K562 (cell line): Measurements from ENCODE around the gene IL10. TPM values are rescaled to one million over a fixed set of nuclear protein-coding genes. Genes with fewer than 3 reads are reported as not detected.

Experiments used
- ESRRA ChIP-seq: fragments of 450-650 bp; IDR thresholded peaks from 2 replicates; pipeline ENCODE4 v1.6.1; 2014; ENCODE audit warnings: low read depth, mild to moderate bottlenecking, moderate library complexity, borderline replicate concordance
- HDAC6 ChIP-seq: IDR thresholded peaks from 2 replicates; pipeline ENCODE4 v1.6.1; 2012; ENCODE audit warnings: low read depth, mild to moderate bottlenecking, control low read depth, inconsistent platforms, low read length, moderate library complexity
- JUNB ChIP-seq: fragments of 450-650 bp; formaldehyde crosslinking; conservative IDR thresholded peaks from 2 replicates; pipeline ENCODE4 v1.4.0; 2020; ENCODE audit warnings: mild to moderate bottlenecking
- KDM1A ChIP-seq, 2 experiments: fragments of 450-650 bp; IDR thresholded peaks; 2 replicates each; pipeline ENCODE4 v1.6.1; 2016; ENCODE audit warnings: mild to moderate bottlenecking in 2 of 2
- PHB2 ChIP-seq: fragments of 450-650 bp; IDR thresholded peaks from 2 replicates; pipeline ENCODE4 v1.6.1; 2017; ENCODE audit warnings: low read depth
- POLR3G ChIP-seq: IDR thresholded peaks from 2 replicates; pipeline ENCODE4 v1.6.1; 2011; ENCODE audit not compliant: insufficient read length, insufficient replicate concordance; ENCODE audit errors: extremely low read depth
- PTTG1 ChIP-seq: fragments of 450-650 bp; IDR thresholded peaks from 2 replicates; pipeline ENCODE4 v1.6.1; 2016; ENCODE audit warnings: low read depth, mild to moderate bottlenecking, missing genetic modification characterization, missing compliant biosample characterization
- RFX5 ChIP-seq: IDR thresholded peaks from 2 replicates; pipeline ENCODE4 v1.6.1; 2011; ENCODE audit warnings: low read depth, mild to moderate bottlenecking, improper control_type of control experiment, low read length
- TCF7L2 ChIP-seq: fragments of 150-350 bp; IDR thresholded peaks from 2 replicates; pipeline ENCODE4 v1.6.1; 2016; ENCODE audit warnings: low read depth, mild to moderate bottlenecking, low read length, moderate library complexity
- YY1 ChIP-seq, 3 experiments: IDR thresholded peaks; 2 replicates each; pipeline ENCODE4 v1.6.1; 2011; ENCODE audit warnings: low read length in 2 of 3, mild to moderate bottlenecking in 2 of 3, moderate library complexity in 2 of 3, borderline replicate concordance in 1 of 3, control low read depth in 1 of 3, low read depth in 1 of 3; ENCODE audit not compliant: insufficient read depth in 3 of 3, insufficient replicate concordance in 2 of 3, control insufficient read depth in 1 of 3, insufficient read length in 1 of 3; ENCODE audit errors: extremely low read depth in 1 of 3
- ZNF175 ChIP-seq: fragments of 200-800 bp; sonication (Bioruptor generic); IDR thresholded peaks from 2 replicates; pipeline ENCODE4 v1.6.1; 2016; ENCODE audit warnings: low read depth, mild to moderate bottlenecking, missing genetic modification characterization, missing compliant biosample characterization
- ZNF75A ChIP-seq: fragments of 450-650 bp; formaldehyde crosslinking; IDR thresholded peaks from 2 replicates; pipeline ENCODE4 v1.4.0; 2020; ENCODE audit warnings: mild to moderate bottlenecking
- polyA plus RNA-seq, 8 experiments: library from polyadenylated mRNA; depleted of rRNA in 4 of 8; stranded (reverse) in 5 of 8; unstranded in 3 of 8; fragments of >200 nt; fragmentation: Nextera tagmentation in 2 of 8; fragmentation: Illumina TruSeq in 1 of 8; extraction: Ambion mirVana in 2 of 8; extraction: Trizol in 1 of 8; gene quantifications; 2 replicates each; pipeline versions ENCODE4 v1.2.1 to v1.2.3, GENCODE V29; 2011 to 2014; ENCODE audit warnings: inconsistent platforms in 1 of 8, missing spikeins in 1 of 8
- total RNA-seq, 7 experiments: library from RNA; depleted of rRNA in 6 of 7; stranded (reverse); fragments of >200 nt in 6 of 7; fragmentation: Illumina TruSeq in 2 of 7; extraction: Trizol in 2 of 7; gene quantifications; 2 replicates each; pipeline versions ENCODE4 v1.2.1 to v1.2.3, GENCODE V29; 2011 to 2021; ENCODE audit warnings: low replicate concordance in 1 of 7
- TF ChIP-seq, protein P1 (sequence below): IDR thresholded peaks from 2 replicates; pipeline ENCODE4 v1.6.1; 2014; ENCODE audit warnings: antibody characterized with exemption
- TF ChIP-seq, protein P2 (sequence below): IDR thresholded peaks from 2 replicates; pipeline ENCODE4 v1.6.1; 2016; ENCODE audit warnings: missing genetic modification characterization, missing compliant biosample characterization
- TF ChIP-seq, protein P3 (sequence below): fragments of 450-650 bp; IDR thresholded peaks from 2 replicates; pipeline ENCODE4 v1.6.1; 2016; ENCODE audit warnings: borderline replicate concordance
- TF ChIP-seq, protein P4 (sequence below): fragments of 250-450 bp; sonication (Bioruptor Pico); IDR thresholded peaks from 2 replicates; pipeline ENCODE4 v1.9.0; 2021; ENCODE audit warnings: mild to moderate bottlenecking
- TF ChIP-seq, protein P5 (sequence below): fragments of 250-450 bp; sonication (Bioruptor Pico); IDR thresholded peaks from 2 replicates; pipeline ENCODE4 v1.5.1; 2021; ENCODE audit warnings: mild to moderate bottlenecking
- TF ChIP-seq, protein P6 (sequence below): fragments of 450-650 bp; IDR thresholded peaks from 2 replicates; pipeline ENCODE4 v1.6.1; 2016

The IL10 gene
- total and polyA plus RNA-seq, 9 of the 15 experiments (the other 6 are each of a cell fraction or from before 2014, with no cell fraction given) = 0.29 TPM; not detected in 8

DNA sequence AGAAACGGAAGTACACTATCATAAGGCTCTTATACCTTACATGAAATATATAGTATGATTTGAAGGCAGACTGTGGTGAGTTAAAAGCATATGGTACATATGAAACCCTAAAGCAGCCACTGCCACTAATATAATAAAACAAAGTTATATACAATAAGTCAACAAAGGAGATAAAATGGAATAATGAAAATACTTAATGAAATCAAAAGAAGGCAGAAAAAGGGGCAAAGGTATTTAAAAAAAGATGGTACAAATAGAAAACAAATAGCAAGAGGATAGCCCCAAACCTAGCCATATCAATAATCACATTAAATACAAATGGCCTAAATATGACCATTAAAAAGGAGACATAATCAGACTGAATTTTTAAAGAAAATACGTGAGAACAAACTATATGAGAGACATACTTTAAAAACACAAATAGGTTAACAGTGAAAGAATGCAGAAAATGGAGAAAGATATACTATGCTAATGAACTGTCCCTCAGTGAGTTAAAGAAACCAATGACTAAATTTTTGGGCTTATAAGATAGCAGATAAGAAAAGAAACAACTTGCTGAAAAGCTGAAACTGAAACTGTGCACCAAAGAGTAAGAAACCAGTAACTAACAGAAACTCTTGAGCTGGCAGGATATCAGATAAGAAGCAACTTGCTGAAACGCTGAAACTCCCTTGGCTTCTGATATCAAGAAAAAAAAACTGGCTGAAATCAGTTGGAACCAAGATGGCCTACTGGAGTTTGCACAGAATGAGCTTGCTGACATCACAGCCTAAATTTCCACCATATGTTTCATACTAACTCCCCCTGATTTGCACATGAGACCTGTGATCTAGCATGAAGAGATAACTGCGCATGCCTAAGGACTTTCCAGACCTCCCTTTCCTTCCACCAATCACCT lies 44.3 kb upstream of the IL10 start (continued):
- TF ChIP-seq, protein P1, sequence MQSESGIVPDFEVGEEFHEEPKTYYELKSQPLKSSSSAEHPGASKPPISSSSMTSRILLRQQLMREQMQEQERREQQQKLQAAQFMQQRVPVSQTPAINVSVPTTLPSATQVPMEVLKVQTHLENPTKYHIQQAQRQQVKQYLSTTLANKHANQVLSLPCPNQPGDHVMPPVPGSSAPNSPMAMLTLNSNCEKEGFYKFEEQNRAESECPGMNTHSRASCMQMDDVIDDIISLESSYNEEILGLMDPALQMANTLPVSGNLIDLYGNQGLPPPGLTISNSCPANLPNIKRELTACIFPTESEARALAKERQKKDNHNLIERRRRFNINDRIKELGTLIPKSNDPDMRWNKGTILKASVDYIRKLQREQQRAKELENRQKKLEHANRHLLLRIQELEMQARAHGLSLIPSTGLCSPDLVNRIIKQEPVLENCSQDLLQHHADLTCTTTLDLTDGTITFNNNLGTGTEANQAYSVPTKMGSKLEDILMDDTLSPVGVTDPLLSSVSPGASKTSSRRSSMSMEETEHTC = no peak
- TF ChIP-seq PHB2 (no peak), JUNB (CRISPR knock-in tag) (no peak), POLR3G (no peak), HDAC6 (no peak), KDM1A (IDR thresholded peaks at IDR 0.05) (peak in 1 of 2 experiments; percentile 4; a peak in 1 of 4 replicates), ZNF175 (CRISPR knock-in tag) (no peak), PTTG1 (no peak), ESRRA (no peak), YY1 (IDR thresholded peaks at IDR 0.05; ENCODE audit: borderline replicate concordance in 1 of 3, control insufficient read depth in 1 of 3, extremely low read depth in 1 of 3, insufficient read depth in 3 of 3, insufficient read length in 1 of 3, insufficient replicate concordance in 2 of 3, low read depth in 1 of 3, low read length in 2 of 3) (peak; percentile 38 to 90 (median 43)), ZNF75A (no peak), RFX5 (no peak), TCF7L2 (no peak)
- TF ChIP-seq, protein P2, sequence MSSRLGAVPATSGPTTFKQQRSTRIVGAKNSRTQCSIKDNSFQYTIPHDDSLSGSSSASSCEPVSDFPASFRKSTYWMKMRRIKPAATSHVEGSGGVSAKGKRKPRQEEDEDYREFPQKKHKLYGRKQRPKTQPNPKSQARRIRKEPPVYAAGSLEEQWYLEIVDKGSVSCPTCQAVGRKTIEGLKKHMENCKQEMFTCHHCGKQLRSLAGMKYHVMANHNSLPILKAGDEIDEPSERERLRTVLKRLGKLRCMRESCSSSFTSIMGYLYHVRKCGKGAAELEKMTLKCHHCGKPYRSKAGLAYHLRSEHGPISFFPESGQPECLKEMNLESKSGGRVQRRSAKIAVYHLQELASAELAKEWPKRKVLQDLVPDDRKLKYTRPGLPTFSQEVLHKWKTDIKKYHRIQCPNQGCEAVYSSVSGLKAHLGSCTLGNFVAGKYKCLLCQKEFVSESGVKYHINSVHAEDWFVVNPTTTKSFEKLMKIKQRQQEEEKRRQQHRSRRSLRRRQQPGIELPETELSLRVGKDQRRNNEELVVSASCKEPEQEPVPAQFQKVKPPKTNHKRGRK (tag) = peak; percentile 91
- TF ChIP-seq, protein P3, sequence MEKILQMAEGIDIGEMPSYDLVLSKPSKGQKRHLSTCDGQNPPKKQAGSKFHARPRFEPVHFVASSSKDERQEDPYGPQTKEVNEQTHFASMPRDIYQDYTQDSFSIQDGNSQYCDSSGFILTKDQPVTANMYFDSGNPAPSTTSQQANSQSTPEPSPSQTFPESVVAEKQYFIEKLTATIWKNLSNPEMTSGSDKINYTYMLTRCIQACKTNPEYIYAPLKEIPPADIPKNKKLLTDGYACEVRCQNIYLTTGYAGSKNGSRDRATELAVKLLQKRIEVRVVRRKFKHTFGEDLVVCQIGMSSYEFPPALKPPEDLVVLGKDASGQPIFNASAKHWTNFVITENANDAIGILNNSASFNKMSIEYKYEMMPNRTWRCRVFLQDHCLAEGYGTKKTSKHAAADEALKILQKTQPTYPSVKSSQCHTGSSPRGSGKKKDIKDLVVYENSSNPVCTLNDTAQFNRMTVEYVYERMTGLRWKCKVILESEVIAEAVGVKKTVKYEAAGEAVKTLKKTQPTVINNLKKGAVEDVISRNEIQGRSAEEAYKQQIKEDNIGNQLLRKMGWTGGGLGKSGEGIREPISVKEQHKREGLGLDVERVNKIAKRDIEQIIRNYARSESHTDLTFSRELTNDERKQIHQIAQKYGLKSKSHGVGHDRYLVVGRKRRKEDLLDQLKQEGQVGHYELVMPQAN = no peak
- TF ChIP-seq, protein P4, sequence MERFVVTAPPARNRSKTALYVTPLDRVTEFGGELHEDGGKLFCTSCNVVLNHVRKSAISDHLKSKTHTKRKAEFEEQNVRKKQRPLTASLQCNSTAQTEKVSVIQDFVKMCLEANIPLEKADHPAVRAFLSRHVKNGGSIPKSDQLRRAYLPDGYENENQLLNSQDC = no peak
- TF ChIP-seq, protein P5, sequence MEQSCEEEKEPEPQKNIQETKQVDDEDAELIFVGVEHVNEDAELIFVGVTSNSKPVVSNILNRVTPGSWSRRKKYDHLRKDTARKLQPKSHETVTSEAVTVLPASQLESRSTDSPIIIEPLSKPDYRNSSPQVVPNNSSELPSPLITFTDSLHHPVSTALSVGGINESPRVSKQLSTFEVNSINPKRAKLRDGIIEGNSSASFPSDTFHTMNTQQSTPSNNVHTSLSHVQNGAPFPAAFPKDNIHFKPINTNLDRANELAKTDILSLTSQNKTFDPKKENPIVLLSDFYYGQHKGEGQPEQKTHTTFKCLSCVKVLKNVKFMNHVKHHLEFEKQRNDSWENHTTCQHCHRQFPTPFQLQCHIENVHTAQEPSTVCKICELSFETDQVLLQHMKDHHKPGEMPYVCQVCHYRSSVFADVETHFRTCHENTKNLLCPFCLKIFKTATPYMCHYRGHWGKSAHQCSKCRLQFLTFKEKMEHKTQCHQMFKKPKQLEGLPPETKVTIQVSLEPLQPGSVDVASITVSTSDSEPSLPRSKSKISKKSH = no peak
- TF ChIP-seq, protein P6, sequence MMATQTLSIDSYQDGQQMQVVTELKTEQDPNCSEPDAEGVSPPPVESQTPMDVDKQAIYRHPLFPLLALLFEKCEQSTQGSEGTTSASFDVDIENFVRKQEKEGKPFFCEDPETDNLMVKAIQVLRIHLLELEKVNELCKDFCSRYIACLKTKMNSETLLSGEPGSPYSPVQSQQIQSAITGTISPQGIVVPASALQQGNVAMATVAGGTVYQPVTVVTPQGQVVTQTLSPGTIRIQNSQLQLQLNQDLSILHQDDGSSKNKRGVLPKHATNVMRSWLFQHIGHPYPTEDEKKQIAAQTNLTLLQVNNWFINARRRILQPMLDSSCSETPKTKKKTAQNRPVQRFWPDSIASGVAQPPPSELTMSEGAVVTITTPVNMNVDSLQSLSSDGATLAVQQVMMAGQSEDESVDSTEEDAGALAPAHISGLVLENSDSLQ = peak; percentile 35; the same call in 1 of the 2 replicates
